HepG2 (cell line): ENCODE measurements around the gene IER5L. TPM values are rescaled to one million over a fixed set of nuclear protein-coding genes. Genes with fewer than 3 reads are reported as not detected.

Source experiments
- ATAC-seq: fragments of 200-7000 bp; cut with Tn5 transposase; 3 replicates; pipeline ENCODE4 v1.9.1; 2020; ENCODE audit warnings: mild to moderate bottlenecking, moderate library complexity
- BruUV-seq: library from RNA; stranded (reverse); fragments of 400-500 nt; replicated peaks from 2 replicates; lab custom pipeline; 2021; lab: Mats Ljungman, UMichigan
- CTCF ChIA-PET: fragments of 300-600 bp; formaldehyde crosslinking; extraction: SDS; loops from one replicate; lab custom pipeline; 2021; ENCODE audit warnings: low total read pairs, inconsistent platforms, low intra/inter-chr PET ratio; lab: Yijun Ruan, JAX
- POLR2A ChIA-PET: fragments of 350-600 bp; sonication (Branson Sonifier 250); formaldehyde crosslinking; loops from one replicate; lab custom pipeline; 2020; ENCODE audit warnings: antibody characterized with exemption, inconsistent platforms; lab: Yijun Ruan, JAX
- DNase-seq: peaks from one replicate; pipeline ENCODE4 v3.0.0-alpha.2; 2015; ENCODE audit warnings: low spot score
- FAIRE-seq: peaks from 3 replicates; lab custom pipeline; 2011; peaks lifted over from hg19 to GRCh38; lab: Jason Lieb, UNC
- H2AFZ ChIP-seq: one replicate; pipeline ENCODE4 v1.6.1; 2011; ENCODE audit warnings: low read length, inconsistent platforms
- H3K27ac ChIP-seq: fragments of 300-600 bp; 3 replicates; pipeline ENCODE4 v1.8.0; 2011; ENCODE audit warnings: mixed run types, mild to moderate bottlenecking, mixed read lengths, low read length, inconsistent platforms; ENCODE audit not compliant: insufficient read depth; ENCODE audit errors: extremely low read length
- H3K27me3 ChIP-seq, 2 experiments: fragments of 200-600 bp in 1 of 2; 2 replicates in 1 of 2; 3 replicates in 1 of 2; pipeline versions ENCODE4 v1.6.0 to v1.8.0; 2011; ENCODE audit warnings: low read length in 2 of 2, mild to moderate bottlenecking in 2 of 2, moderate library complexity in 2 of 2, inconsistent platforms in 1 of 2; ENCODE audit not compliant: insufficient read depth in 2 of 2, control insufficient read depth in 1 of 2
- H3K36me3 ChIP-seq, 2 experiments: fragments of 200-600 bp in 1 of 2; replicated peaks in 1 of 2; 2 replicates in 1 of 2; 3 replicates in 1 of 2; pipeline versions ENCODE4 v1.5.1 to v1.8.0; 2011; ENCODE audit warnings: low read length in 2 of 2, inconsistent platforms in 1 of 2; ENCODE audit not compliant: insufficient read depth in 2 of 2, control insufficient read depth in 1 of 2
- H3K4me1 ChIP-seq: 2 replicates; pipeline ENCODE4 v1.5.1; 2012; ENCODE audit warnings: low read length, inconsistent platforms; ENCODE audit not compliant: insufficient read depth
- H3K4me2 ChIP-seq: 2 replicates; pipeline ENCODE4 v1.6.0; 2011; ENCODE audit warnings: low read depth, low read length, inconsistent platforms
- H3K4me3 ChIP-seq, 3 experiments: fragments of 200-600 bp in 1 of 3; sonication (generic), shearing (Covaris generic) in 1 of 3; replicated peaks in 1 of 3; 2 replicates each; pipeline ENCODE4 v1.5.1; 2011 to 2016; ENCODE audit warnings: low read length in 3 of 3, inconsistent platforms in 2 of 3, low read depth in 2 of 3, mild to moderate bottlenecking in 2 of 3, control low read depth in 1 of 3, mixed read lengths in 1 of 3; ENCODE audit not compliant: insufficient read depth in 1 of 3
- H3K79me2 ChIP-seq: one replicate; pipeline ENCODE4 v1.6.1; 2011; ENCODE audit warnings: low read length, inconsistent platforms; ENCODE audit not compliant: insufficient read depth
- H3K9ac ChIP-seq: 2 replicates; pipeline ENCODE4 v1.6.0; 2011; ENCODE audit warnings: mild to moderate bottlenecking, low read depth, low read length, inconsistent platforms; ENCODE audit not compliant: insufficient read depth
- H3K9me3 ChIP-seq: 2 replicates; pipeline ENCODE4 v1.5.1; 2012; ENCODE audit warnings: mild to moderate bottlenecking, low read length
- H4K20me1 ChIP-seq: 2 replicates; pipeline ENCODE4 v1.6.0; 2011; ENCODE audit warnings: inconsistent platforms, mild to moderate bottlenecking, low read length, moderate library complexity; ENCODE audit not compliant: insufficient read depth
- GZF1 ChIP-seq: sonication (generic); formaldehyde crosslinking; IDR thresholded peaks from 2 replicates; pipeline ENCODE4 v1.5.1; 2020; ENCODE audit warnings: mild to moderate bottlenecking, missing genetic modification reagents
- LCORL ChIP-seq, 2 experiments: fragments of 450-650 bp in 1 of 2; sonication (generic) in 1 of 2; formaldehyde crosslinking in 1 of 2; IDR thresholded peaks; 2 replicates each; pipeline versions ENCODE4 v1.5.0 to v1.6.1; 2017 to 2020; ENCODE audit warnings: antibody characterized with exemption in 1 of 2, missing genetic modification reagents in 1 of 2
- NFE2L1 ChIP-seq: sonication (generic); formaldehyde crosslinking; IDR thresholded peaks from 2 replicates; pipeline ENCODE4 v1.4.0; 2020; ENCODE audit warnings: missing genetic modification reagents, mild to moderate bottlenecking, borderline replicate concordance
- NFYB ChIP-seq: sonication (generic); formaldehyde crosslinking; IDR thresholded peaks from 2 replicates; pipeline ENCODE4 v1.4.0; 2020; ENCODE audit warnings: missing genetic modification reagents
- PLRG1 ChIP-seq: fragments of 450-650 bp; conservative IDR thresholded peaks from 2 replicates; pipeline ENCODE4 v1.6.1; 2016
- SAFB2 ChIP-seq: sonication (generic); formaldehyde crosslinking; IDR thresholded peaks from 2 replicates; pipeline ENCODE4 v1.5.1; 2020; ENCODE audit warnings: missing genetic modification reagents, low read depth, mild to moderate bottlenecking, borderline replicate concordance
- SMYD3 ChIP-seq: sonication (generic); formaldehyde crosslinking; IDR thresholded peaks from 2 replicates; pipeline ENCODE4 v1.8.1; 2023; ENCODE audit warnings: mild to moderate bottlenecking, missing genetic modification reagents
- TBP ChIP-seq: sonication (generic); formaldehyde crosslinking; IDR thresholded peaks from 2 replicates; pipeline ENCODE4 v1.5.0; 2020; ENCODE audit warnings: missing genetic modification reagents
- ZMYM2 ChIP-seq: sonication (generic); formaldehyde crosslinking; IDR thresholded peaks from 2 replicates; pipeline ENCODE4 v1.8.0; 2022; ENCODE audit warnings: mild to moderate bottlenecking, missing genetic modification reagents
- ZNF234 ChIP-seq: sonication (generic); formaldehyde crosslinking; conservative IDR thresholded peaks from 2 replicates; pipeline ENCODE4 v1.5.1; 2020; ENCODE audit warnings: mild to moderate bottlenecking, missing genetic modification reagents
- ZNF513 ChIP-seq: sonication (generic); formaldehyde crosslinking; conservative IDR thresholded peaks from 2 replicates; pipeline ENCODE4 v1.5.0; 2020; ENCODE audit warnings: missing genetic modification reagents
- ZNF549 ChIP-seq: sonication (generic); formaldehyde crosslinking; IDR thresholded peaks from 2 replicates; pipeline ENCODE4 v1.5.0; 2020; ENCODE audit warnings: missing genetic modification reagents
- ZNF772 ChIP-seq: sonication (generic); formaldehyde crosslinking; IDR thresholded peaks from 2 replicates; pipeline ENCODE4 v1.5.0; 2020; ENCODE audit warnings: mild to moderate bottlenecking, missing genetic modification reagents
- ZNF780A ChIP-seq: sonication (generic); formaldehyde crosslinking; IDR thresholded peaks from 2 replicates; pipeline ENCODE4 v1.8.0; 2022; ENCODE audit warnings: mild to moderate bottlenecking, missing genetic modification reagents, moderate library complexity
- ZNF792 ChIP-seq: IDR thresholded peaks from 2 replicates; pipeline ENCODE4 v1.6.1; 2016
- ZNF878 ChIP-seq: sonication (generic); formaldehyde crosslinking; IDR thresholded peaks from 2 replicates; pipeline ENCODE4 v1.8.1; 2023; ENCODE audit warnings: mild to moderate bottlenecking, missing genetic modification reagents, moderate library complexity
- WGBS: methylation state at CpG from one replicate; pipeline ENCODE4 v1.1.6; 2017; ENCODE audit warnings: low lambda C conversion rate; 5-methylcytosine and 5-hydroxymethylcytosine counted together
- in situ Hi-C: cut with HindIII; loops from 2 replicates; pipeline ENCODE4 v1.10.0; 2017; ENCODE audit warnings: low pct_unique_long_range_greater_than_20kb; ENCODE audit not compliant: extremely low pct_ligation_motif_present
- intact Hi-C: fragments of 100-400 bp; cut with micrococcal nuclease; formaldehyde crosslinking; loops from one replicate; pipeline ENCODE4 v1.10.0; 2022; ENCODE audit not compliant: unreplicated experiment
- polyA plus RNA-seq, 8 experiments: library from polyadenylated mRNA; depleted of rRNA in 3 of 8; stranded (reverse) in 7 of 8; unstranded in 1 of 8; fragments of >200 nt; fragmentation: Illumina TruSeq in 4 of 8; extraction: Trizol in 4 of 8; gene quantifications; 2 replicates each; pipeline versions ENCODE4 v1.2.1 to v1.2.3, GENCODE V29; 2011 to 2016; ENCODE audit warnings: low read depth in 4 of 8, missing spikeins in 1 of 8, mixed read lengths in 1 of 8; ENCODE audit not compliant: insufficient read depth in 1 of 8
- total RNA-seq, 5 experiments: library from RNA; depleted of rRNA; stranded (reverse); fragments of >200 nt; fragmentation: Illumina TruSeq; extraction: Trizol; gene quantifications; 2 replicates each; pipeline ENCODE4 v1.2.3, GENCODE V29; 2016; ENCODE audit warnings: low read depth in 1 of 5

Gene IER5L
- total and polyA plus RNA-seq, 2 of the 13 experiments (the other 11 are each of a cell fraction or from before 2014, with no cell fraction given), result 1.8 to 3.3 TPM

- Histone ChIP-seq H3K27ac (no peak overlapping the region), H3K4me2 (no peak overlapping the region), H3K4me1 (peaks cover 54% of the 10 kb centered on the region), H3K4me3 (no peak overlapping the region), H2AFZ (no peak overlapping the region), H3K27me3 (peaks cover 3 to 27% of the 10 kb centered on the region in 2 experiments), H3K9ac (no peak overlapping the region), H3K79me2 (peaks cover 5% of the 10 kb centered on the region), H3K36me3 (no peaks in the 10 kb centered on the region), H3K9me3 (no peaks in the 10 kb centered on the region), H4K20me1 (peaks cover 3% of the 10 kb centered on the region; the same call in 1 of the 2 replicates)
- intact Hi-C loops (no loop called here), in situ Hi-C loops (no loop called here)
- ATAC-seq (no peak), FAIRE-seq (no peak), DNase-seq (no peak)
- TF ChIP-seq NFYB (CRISPR knock-in tag) (no peak), ZNF878 (CRISPR knock-in tag) (no peak), LCORL (IDR thresholded peaks at IDR 0.05) (no peak), LCORL (CRISPR knock-in tag; IDR thresholded peaks at IDR 0.05) (no peak), PLRG1 (no peak), ZNF772 (CRISPR knock-in tag) (no peak), NFE2L1 (CRISPR knock-in tag) (no peak)
- BruUV-seq, result no TSS peak
- ChIA-PET CTCF (no interaction called here), POLR2A (interaction anchor here (0.8 kb wide), 1 partner anchor 31 kb away, joined by 3 read pairs; no protein-coding TSS in a partner anchor)
- 34% methylated on average over 5 of the region's 5 CpGs for WGBS
These were observed 3.2 kb upstream of the IER5L start for GRCh38 chr9:129181246-129181645.

GRCh38 chr9:129178568-129179382, 714 bp upstream of the IER5L start:
- Histone ChIP-seq H3K4me3 (peak overlapping the region in 2 of 3 experiments; percentile 22 to 94; a peak in 3 of 6 replicates), H3K27me3 (peaks cover 4 to 28% of the 10 kb centered on the region in 2 experiments), H3K4me1 (peaks cover 60% of the 10 kb centered on the region), H3K27ac (no peak overlapping the region), H2AFZ (no peak overlapping the region), H4K20me1 (peaks cover 3% of the 10 kb centered on the region; the same call in 1 of the 2 replicates), H3K4me2 (peak overlapping the region; percentile 80), H3K79me2 (peaks cover 5% of the 10 kb centered on the region), H3K9ac (peak overlapping the region; percentile 43; the same call in 1 of the 2 replicates), H3K36me3 (no peaks in the 10 kb centered on the region), H3K9me3 (no peaks in the 10 kb centered on the region)
- no TSS peak for BruUV-seq
- ChIA-PET POLR2A (interaction anchor here (0.5 to 5.6 kb wide), 47 partner anchors 11 to 448 kb away, joined by 3 to 55 read pairs (median 4); partner anchors contain the start of genes C9orf50 and NTMT1), CTCF (no interaction called here)
- in situ Hi-C loops, result loop anchor here (5.0 to 10.0 kb wide), 3 partner anchors 36 to 436 kb away; no protein-coding TSS in a partner anchor
- WGBS, result 24% methylated on average over 11 of the region's 45 CpGs
- no peak for ATAC-seq
- no peak for FAIRE-seq
- intact Hi-C loops, result loop anchor here (5.0 to 10.0 kb wide), 4 partner anchors 36 to 446 kb away; partner anchors contain the start of genes C9orf50 and NTMT1
- DNase-seq, result no peak
- TF ChIP-seq ZNF513 (CRISPR knock-in tag) (no peak), ZNF549 (CRISPR knock-in tag) (no peak), TBP (CRISPR knock-in tag) (no peak), SMYD3 (0 out of 2 replicates have a peak, but pooled peaks have one; percentile 15), ZNF234 (CRISPR knock-in tag) (no peak), ZNF780A (CRISPR knock-in tag) (no peak), SAFB2 (CRISPR knock-in tag) (peak; percentile 5; the same call in 1 of the 2 replicates), ZMYM2 (CRISPR knock-in tag) (0 out of 2 replicates have a peak, but pooled peaks have one; percentile 26), ZNF792 (CRISPR knock-in tag) (no peak), GZF1 (CRISPR knock-in tag) (no peak)
